GM19395 (cell line): Measurements from ENCODE around the gene ATG16L2.
"Not testable (repeated sequence)": the region's sequence is repeated elsewhere in the genome, so short reads cannot be mapped to it uniquely, and the experiment has no call there.

Experiments
- ATAC-seq: cut with Tn5 transposase; IDR thresholded peaks from one replicate; pipeline ENCODE4 v1.9.1; 2021; ENCODE audit warnings: mild to moderate bottlenecking, moderate library complexity; ENCODE audit not compliant: unreplicated experiment

Gene ATG16L2

GRCh38 chr11:72778535-72779494 lies 35.4 kb upstream of the ATG16L2 start:
- no peak for ATAC-seq

- no peak for ATAC-seq
Observed at GRCh38 chr11:72779495-72780128, 34.6 kb upstream of the ATG16L2 start.

GRCh38 chr11:72780296-72781062 lies 33.7 kb upstream of the ATG16L2 start:
- ATAC-seq = no peak

- no peak for ATAC-seq
Observed at GRCh38 chr11:72781063-72781312, 33.2 kb upstream of the ATG16L2 start.

GRCh38 chr11:72781313-72782080 lies 32.7 kb upstream of the ATG16L2 start:
- ATAC-seq = no peak

GRCh38 chr11:72782081-72782920 lies 31.9 kb upstream of the ATG16L2 start:
- no peak for ATAC-seq

- no peak for ATAC-seq
Observed at GRCh38 chr11:72783144-72783905, 30.9 kb upstream of the ATG16L2 start.

- ATAC-seq = no peak
Observed at GRCh38 chr11:72784662-72785061, 29.5 kb upstream of the ATG16L2 start.

GRCh38 chr11:72786305-72787215 lies 27.7 kb upstream of the ATG16L2 start:
- no peak for ATAC-seq

- no peak for ATAC-seq
Observed at GRCh38 chr11:72787216-72788104, 26.8 kb upstream of the ATG16L2 start.

GRCh38 chr11:72788241-72788640 lies 26.0 kb upstream of the ATG16L2 start:
- no peak for ATAC-seq

GRCh38 chr11:72789493-72790131 lies 24.6 kb upstream of the ATG16L2 start:
- ATAC-seq = no peak

GRCh38 chr11:72791228-72791627 lies 23.0 kb upstream of the ATG16L2 start:
- not testable (repeated sequence) for ATAC-seq

- no peak for ATAC-seq
Observed at GRCh38 chr11:72792437-72793021, 21.7 kb upstream of the ATG16L2 start.

- no peak for ATAC-seq
Observed at GRCh38 chr11:72793076-72793424, 21.2 kb upstream of the ATG16L2 start.
